KOPT-K1 (cell line): Measurements from ENCODE around the gene PLA2G4B.

ENCODE experiments used
- H3K27ac ChIP-seq: fragments of 200-600 bp; sonication (generic); 2 replicates; pipeline ENCODE4 v1.5.1; 2016; ENCODE audit warnings: antibody characterized with exemption, mild to moderate bottlenecking, low read depth, low read length; ENCODE audit not compliant: poor library complexity, severe bottlenecking
- H3K36me3 ChIP-seq: fragments of 200-600 bp; sonication (generic); 2 replicates; pipeline ENCODE4 v1.5.1; 2017; ENCODE audit warnings: antibody characterized with exemption, mild to moderate bottlenecking, low read length, moderate library complexity; ENCODE audit not compliant: insufficient read depth
- H3K9me3 ChIP-seq: fragments of 200-600 bp; sonication (generic); 2 replicates; pipeline ENCODE4 v1.5.1; 2017; ENCODE audit warnings: antibody characterized with exemption, low read length, mild to moderate bottlenecking; ENCODE audit not compliant: insufficient read depth, poor library complexity, severe bottlenecking

The PLA2G4B gene

GRCh38 chr15:41896566-41896965 is 57.9 kb downstream of the PLA2G4B start:
- no peak overlapping the region for H3K27ac ChIP-seq
- no peaks in the 10 kb centered on the region for H3K36me3 ChIP-seq
- H3K9me3 ChIP-seq = no peaks in the 10 kb centered on the region

- H3K9me3 ChIP-seq = no peaks in the 10 kb centered on the region
- H3K36me3 ChIP-seq = no peaks in the 10 kb centered on the region
- H3K27ac ChIP-seq = no peak overlapping the region
Measured at GRCh38 chr15:41897363-41897799, 58.7 kb downstream of the PLA2G4B start.
